GDM1 (cell line): Measurements from ENCODE around the gene EPN3.

Source experiments
- DNase-seq: peaks from one replicate; lab custom pipeline; 2025; lab: John Stamatoyannopoulos, UW

EPN3 gene

DNA sequence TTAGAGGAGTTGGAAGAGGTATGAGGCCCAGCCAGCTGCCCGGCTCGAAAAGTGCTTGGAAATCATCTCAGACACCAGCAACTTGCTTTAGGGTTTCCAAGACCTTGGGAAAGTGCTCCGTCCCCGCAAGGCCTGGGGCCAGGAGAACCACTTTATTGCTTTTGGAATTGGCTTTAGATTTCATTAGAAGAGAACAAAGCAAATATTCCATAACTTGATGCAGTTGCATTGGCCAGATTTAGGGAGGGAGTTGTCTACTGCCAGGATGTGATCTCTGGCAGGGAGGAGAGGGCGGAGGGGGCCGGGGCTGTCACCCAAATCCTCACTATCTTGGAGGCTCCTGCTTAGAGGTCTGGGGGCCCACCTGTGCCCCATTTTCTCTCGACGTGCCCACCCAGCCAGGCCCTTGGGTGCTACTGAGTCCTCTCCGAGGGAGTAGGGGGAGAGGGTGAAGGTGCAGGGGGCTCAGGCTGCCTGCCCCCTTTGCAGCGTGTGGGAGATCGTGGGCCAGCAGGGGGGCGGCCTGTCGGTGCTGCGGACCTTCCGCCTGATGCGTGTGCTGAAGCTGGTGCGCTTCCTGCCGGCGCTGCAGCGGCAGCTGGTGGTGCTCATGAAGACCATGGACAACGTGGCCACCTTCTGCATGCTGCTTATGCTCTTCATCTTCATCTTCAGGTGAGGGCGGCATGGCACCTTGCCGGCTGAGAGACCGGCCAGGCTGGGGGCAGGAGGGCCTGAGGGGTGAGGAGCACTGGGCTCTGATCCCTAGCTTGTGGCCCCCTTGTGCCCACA, 58.6 kb downstream of the EPN3 start:
- no peak for DNase-seq

DNA sequence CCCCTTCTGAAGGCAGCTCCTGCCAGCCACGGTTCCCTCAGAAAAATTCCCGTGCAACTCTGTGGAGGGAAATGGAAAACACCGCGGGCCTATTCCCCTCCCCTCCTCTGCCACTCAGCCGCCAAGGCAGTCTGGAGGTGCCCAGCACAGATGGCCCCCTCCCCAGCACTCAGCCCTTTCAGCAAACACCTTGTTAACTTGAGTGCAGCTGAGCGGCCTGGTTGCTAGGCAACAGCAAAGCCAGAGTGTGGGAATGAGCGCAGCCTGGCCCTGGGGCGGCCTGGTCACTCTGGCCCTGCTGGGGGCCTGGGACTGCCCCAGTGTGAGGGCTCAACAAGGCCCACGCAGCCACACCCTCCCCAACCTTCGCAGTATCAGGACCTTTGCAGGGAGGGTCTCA, 60.8 kb downstream of the EPN3 start:
- DNase-seq = no peak
